Heart left ventricle (tissue), 16 donors: ENCODE measurements around the gene DNAAF8. TPM values are rescaled to one million over a fixed set of nuclear protein-coding genes. Genes with fewer than 3 reads are reported as not detected.

Experiments
- ATAC-seq, 4 donors: fragments of 200-7000 bp; cut with Tn5 transposase; one replicate each; pipeline ENCODE4 v1.9.1; 2020 to 2022; ENCODE audit warnings: moderate library complexity in 4 of 4, mild to moderate bottlenecking in 3 of 4, moderate number of reproducible peaks in 1 of 4
- DNase-seq, 5 donors: peaks; one replicate each; pipeline ENCODE4 v3.0.0-alpha.2; 2020
- H3K27ac ChIP-seq, 12 donors: fragments of 200-600 bp; sonication (generic) in 4 of 12; one replicate each; pipeline versions ENCODE4 v1.5.0 to v1.8.0; 2016 to 2022; ENCODE audit warnings: mild to moderate bottlenecking in 2 of 12
- H3K27me3 ChIP-seq, 9 donors: fragments of 200-600 bp; sonication (generic) in 2 of 9; one replicate each; pipeline versions ENCODE4 v1.5.1 to v1.8.0; 2016 to 2022; ENCODE audit warnings: mild to moderate bottlenecking in 3 of 9
- H3K36me3 ChIP-seq, 9 donors: fragments of 200-600 bp; sonication (generic) in 2 of 9; one replicate each; pipeline versions ENCODE4 v1.5.0 to v1.8.0; 2018 to 2022; ENCODE audit warnings: mild to moderate bottlenecking in 2 of 9
- H3K4me1 ChIP-seq, 12 donors: fragments of 200-600 bp; sonication (generic) in 4 of 12; one replicate each; pipeline versions ENCODE4 v1.5.0 to v1.8.0; 2016 to 2022; ENCODE audit warnings: mild to moderate bottlenecking in 3 of 12
- H3K4me3 ChIP-seq, 12 donors: fragments of 200-600 bp; sonication (generic) in 4 of 12; one replicate each; pipeline versions ENCODE4 v1.5.0 to v1.8.0; 2017 to 2022; ENCODE audit warnings: mild to moderate bottlenecking in 9 of 12, moderate library complexity in 4 of 12
- H3K9me3 ChIP-seq, 12 donors: fragments of 200-600 bp; sonication (generic) in 4 of 12; one replicate each; pipeline versions ENCODE4 v1.5.0 to v1.8.0; 2016 to 2022; ENCODE audit warnings: mild to moderate bottlenecking in 1 of 12
- CTCF ChIP-seq, 12 donors: fragments of 200-600 bp; sonication (generic) in 4 of 12; IDR thresholded peaks; one replicate each; pipeline versions ENCODE4 v1.5.0 to v1.8.0; 2018 to 2022; ENCODE audit warnings: antibody characterized with exemption in 12 of 12, mild to moderate bottlenecking in 5 of 12
- POLR2A ChIP-seq, 2 donors: fragments of 450-650 bp; IDR thresholded peaks; one replicate each; pipeline ENCODE4 v1.6.1; 2017; ENCODE audit warnings: antibody characterized with exemption in 2 of 2, mild to moderate bottlenecking in 2 of 2, moderate library complexity in 2 of 2
- WGBS, 4 donors: extraction: QIAGEN DNeasy Blood & Tissue Kit in 2 of 4; methylation state at CpG; one replicate each; pipeline versions ENCODE4 v1.1.5 to v1.1.7; 2013 to 2018; 5-methylcytosine and 5-hydroxymethylcytosine counted together
- intact Hi-C, 10 donors: fragments of 100-400 bp; cut with DNase I; formaldehyde crosslinking; loops; one replicate each; pipeline versions ENCODE4 v1.11.1 to v1.14.2; 2022
- polyA plus RNA-seq, 2 donors: library from polyadenylated mRNA; stranded (reverse); fragments of 200-250 nt; gene quantifications; one replicate each; pipeline ENCODE4 v1.2.3, GENCODE V29; 2013
- total RNA-seq, 9 donors: library from RNA; depleted of rRNA in 2 of 9; stranded (reverse); fragments of >200 nt in 2 of 9; fragmentation: NEBNext Ultra II Directional in 3 of 9; extraction: Animal tissue kit (Norgen Biotek cat#: 25700) in 3 of 9; gene quantifications; one replicate each; pipeline versions ENCODE4 v1.1.0 to v1.2.4, GENCODE V29; 2016 to 2023
- donor health status: ischemic (EF 13 %, LVEDD 7.1; RV severe dilation, severe dysfunction).
- donor health status: healthy with polysubstance abuse.
- donor health status: DM: no; HTN: yes; CAD: no.
- donor health status: DM: no; HTN: no; CAD: no.
- donor health status: ischemic (EF 25% LVEDD 6.9; RV normal size, moderate dysfunction).
- donor health status: ischemic (EF 25% LVEDD 5.7; RV mildly dilated, moderate dysfunction).
- donor health status: healthy.
- donor health status: DM: yes; HTN: yes; CAD: no.
- donor health status: ischemic (EF 35%, LVEDD 5.7; RV mildly dilated, moderate dysfunction).
- donor health status: nonischemic (EF 11% LVEDD 7.7; RV severe dilation, severe dysfunction).
- donor health status: DM: yes; HTN: yes; CAD: no.
- donor health status: PGD.
- donor health status: ischemic (EF 29% LVEDD 5.4; RV normal size, mild dysfunction).
- donor health status: nonischemic (EF 23%, LVEDD 6.1; RV moderate dilation, normal function).

DNAAF8 gene
- total and polyA plus RNA-seq, 11 donors, result 0.34 to 3.4 (median 0.91) TPM

- no peak for TF ChIP-seq POLR2A (IDR thresholded peaks at IDR 0.05)
- no peak for TF ChIP-seq CTCF (IDR thresholded peaks at IDR 0.05)
- peaks cover 0 to 15% (median 4%) of the 10 kb centered on the region in 12 donors for H3K4me1 ChIP-seq
- H3K4me3 ChIP-seq, result peak overlapping the region in 2 of 12 donors; percentile 3 to 20
- peak in 2 of 4 donors; percentile 17 to 48 for ATAC-seq
- no peaks in the 10 kb centered on the region for H3K9me3 ChIP-seq
- H3K27ac ChIP-seq, result no peak overlapping the region
- no peaks in the 10 kb centered on the region for H3K27me3 ChIP-seq
- 40 to 53% (median 48%) methylated on average over 14 of the region's 14 CpGs for WGBS, 4 donors
- no peaks in the 10 kb centered on the region for H3K36me3 ChIP-seq
- DNase-seq, result no peak
- intact Hi-C loops, result no loop called here
Observed at GRCh38 chr16:4743226-4743878, 9.0 kb downstream of the DNAAF8 start.

GRCh38 chr16:4744555-4745273 is 10.4 kb downstream of the DNAAF8 start:
- peaks cover 0 to 9% (median 5%) of the 10 kb centered on the region in 9 donors for H3K36me3 ChIP-seq
- peaks cover 0 to 15% (median 4%) of the 10 kb centered on the region in 12 donors for H3K4me1 ChIP-seq
- WGBS, 4 donors, result 72 to 79% (median 78%) methylated on average over 11 to 13 of the region's 13 CpGs
- no peak overlapping the region for H3K4me3 ChIP-seq
- H3K27ac ChIP-seq, result no peak overlapping the region
- ATAC-seq, result no peak
- no peaks in the 10 kb centered on the region for H3K27me3 ChIP-seq
- H3K9me3 ChIP-seq, result no peaks in the 10 kb centered on the region
- TF ChIP-seq CTCF (IDR thresholded peaks at IDR 0.05), result no peak
- no peak for TF ChIP-seq POLR2A (IDR thresholded peaks at IDR 0.05)
- intact Hi-C loops, result no loop called here
- no peak for DNase-seq

DNA sequence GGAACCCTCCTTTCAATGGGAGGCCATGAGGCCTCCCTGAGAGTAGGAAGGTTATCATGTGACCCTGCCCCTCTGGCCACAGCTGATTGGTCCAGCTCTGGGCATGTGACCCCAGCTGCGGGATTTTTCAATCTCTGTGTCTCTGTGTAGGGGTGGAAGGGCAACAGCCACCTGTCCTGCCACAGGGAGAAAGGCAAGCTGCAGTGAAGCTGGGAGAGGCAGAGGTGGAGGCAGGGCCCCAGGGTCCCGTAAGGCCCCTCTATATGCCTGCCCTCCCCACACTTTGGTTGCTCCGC is 10.9 kb downstream of the DNAAF8 start:
- 85 to 90% (median 87%) methylated on average over 3 of the region's 3 CpGs for WGBS, 4 donors
- DNase-seq, result no peak

More for the DNA sequence above, 10.9 kb downstream of the DNAAF8 start:
- no peak for ATAC-seq
- peaks cover 0 to 15% (median 4%) of the 10 kb centered on the region in 12 donors for H3K4me1 ChIP-seq
- no peaks in the 10 kb centered on the region for H3K9me3 ChIP-seq
- no peak overlapping the region for H3K27ac ChIP-seq
- H3K27me3 ChIP-seq, result no peaks in the 10 kb centered on the region
- TF ChIP-seq CTCF (IDR thresholded peaks at IDR 0.05), result no peak
- TF ChIP-seq POLR2A (IDR thresholded peaks at IDR 0.05), result no peak
- H3K36me3 ChIP-seq, result peaks cover 0 to 14% (median 9%) of the 10 kb centered on the region in 9 donors
- intact Hi-C loops, result no loop called here
- no peak overlapping the region for H3K4me3 ChIP-seq
